Glutamatergic neuron (in vitro differentiated cells): ENCODE measurements around the gene PHLDB1. TPM values are rescaled to one million over a fixed set of nuclear protein-coding genes. Genes with fewer than 3 reads are reported as not detected.

ENCODE experiments used
- DNase-seq: peaks from one replicate; pipeline ENCODE4 v3.0.0; 2022
- H3K27ac Mint-ChIP-seq: one replicate; pipeline ENCODE4 v1.8.0; 2020; ENCODE audit warnings: mild to moderate bottlenecking, mixed read lengths, inconsistent platforms; ENCODE audit not compliant: unreplicated experiment
- H3K27me3 Mint-ChIP-seq: one replicate; pipeline ENCODE4 v1.8.0; 2020; ENCODE audit warnings: mild to moderate bottlenecking, moderate library complexity, mixed read lengths, inconsistent platforms; ENCODE audit not compliant: unreplicated experiment
- H3K36me3 Mint-ChIP-seq: one replicate; pipeline ENCODE4 v1.8.0; 2020; ENCODE audit warnings: mild to moderate bottlenecking, mixed read lengths, inconsistent platforms; ENCODE audit not compliant: unreplicated experiment
- H3K4me1 Mint-ChIP-seq: one replicate; pipeline ENCODE4 v1.8.0; 2020; ENCODE audit warnings: mild to moderate bottlenecking, low read depth, mixed read lengths, inconsistent platforms; ENCODE audit not compliant: unreplicated experiment
- H3K4me3 Mint-ChIP-seq: one replicate; pipeline ENCODE4 v1.8.0; 2020; ENCODE audit warnings: mild to moderate bottlenecking, mixed read lengths, inconsistent platforms; ENCODE audit not compliant: unreplicated experiment
- H3K9me3 Mint-ChIP-seq: one replicate; pipeline ENCODE4 v1.8.0; 2020; ENCODE audit warnings: mild to moderate bottlenecking, moderate library complexity, mixed read lengths, inconsistent platforms; ENCODE audit not compliant: unreplicated experiment
- CTCF ChIP-seq: fragments of 200-600 bp; sonication (generic); IDR thresholded peaks from one replicate; pipeline ENCODE4 v1.5.0; 2021; ENCODE audit not compliant: partially characterized antibody, unreplicated experiment
- total RNA-seq: library from RNA; stranded (reverse); fragmentation: NEBNext Ultra II Directional; extraction: Animal tissue kit (Norgen Biotek cat#: 25700); gene quantifications from one replicate; pipeline ENCODE4 v1.2.1, GENCODE V29; 2021; ENCODE audit not compliant: unreplicated experiment

PHLDB1 gene
- total RNA-seq, 1 donor from 2014 or later = 78.4 TPM

- no peak overlapping the region for H3K27ac Mint-ChIP-seq
Measured at GRCh38 chr11:118639899-118640298, 32.5 kb downstream of the PHLDB1 start.

GRCh38 chr11:118640332-118641154 lies 33.1 kb downstream of the PHLDB1 start:
- no peak for DNase-seq
- H3K36me3 Mint-ChIP-seq = no peaks in the 10 kb centered on the region
- H3K4me3 Mint-ChIP-seq = no peak overlapping the region
- peaks cover 2% of the 10 kb centered on the region for H3K9me3 Mint-ChIP-seq
- no peak overlapping the region for H3K27ac Mint-ChIP-seq
- H3K4me1 Mint-ChIP-seq = peaks cover 1% of the 10 kb centered on the region
- H3K27me3 Mint-ChIP-seq = peaks cover 11% of the 10 kb centered on the region
- no peak for TF ChIP-seq CTCF

More at GRCh38 chr11:118639899-118640298, 32.5 kb downstream of the PHLDB1 start:
- no peak overlapping the region for H3K4me3 Mint-ChIP-seq
- TF ChIP-seq CTCF = no peak
- H3K4me1 Mint-ChIP-seq = peaks cover 3% of the 10 kb centered on the region
- peaks cover 11% of the 10 kb centered on the region for H3K27me3 Mint-ChIP-seq
- peaks cover 4% of the 10 kb centered on the region for H3K9me3 Mint-ChIP-seq
- no peak for DNase-seq
- no peaks in the 10 kb centered on the region for H3K36me3 Mint-ChIP-seq

GRCh38 chr11:118641397-118642019 lies 34.1 kb downstream of the PHLDB1 start:
- H3K36me3 Mint-ChIP-seq = no peaks in the 10 kb centered on the region
- no peak overlapping the region for H3K4me3 Mint-ChIP-seq
- peaks cover 4% of the 10 kb centered on the region for H3K9me3 Mint-ChIP-seq
- H3K4me1 Mint-ChIP-seq = peaks cover 1% of the 10 kb centered on the region
- H3K27me3 Mint-ChIP-seq = peaks cover 8% of the 10 kb centered on the region
- DNase-seq = no peak
- TF ChIP-seq CTCF = no peak
- no peak overlapping the region for H3K27ac Mint-ChIP-seq

GRCh38 chr11:118643142-118643994 lies 36.0 kb downstream of the PHLDB1 start:
- no peak overlapping the region for H3K4me3 Mint-ChIP-seq
- H3K27me3 Mint-ChIP-seq = peaks cover 4% of the 10 kb centered on the region
- H3K36me3 Mint-ChIP-seq = no peaks in the 10 kb centered on the region
- TF ChIP-seq CTCF = no peak
- no peak for DNase-seq
- H3K9me3 Mint-ChIP-seq = peaks cover 4% of the 10 kb centered on the region
- no peak overlapping the region for H3K27ac Mint-ChIP-seq
- H3K4me1 Mint-ChIP-seq = peaks cover 1% of the 10 kb centered on the region
